Pulmonary artery endothelial cell (primary cell): ENCODE measurements around the gene ERBB2. TPM values are rescaled to one million over a fixed set of nuclear protein-coding genes. Genes with fewer than 3 reads are reported as not detected.
"Not testable (repeated sequence)": the region's sequence is repeated elsewhere in the genome, so short reads cannot be mapped to it uniquely, and the experiment has no call there.

ENCODE experiments used
- DNase-seq: peaks from one replicate; pipeline ENCODE4 v3.0.0-alpha.2; 2011; ENCODE audit warnings: low read depth, low spot score
- total RNA-seq: library from RNA; depleted of rRNA; stranded (reverse); fragments of >200 nt; gene quantifications from 2 replicates; pipeline ENCODE4 v1.2.3, GENCODE V29; 2014

The ERBB2 gene
- total RNA-seq, 1 donor from 2014 or later = 17.9 TPM

- DNase-seq = no peak
These were observed 3.3 kb downstream of the ERBB2 start for GRCh38 chr17:39702901-39703893.

- DNase-seq = no peak
These were observed 4.0 kb downstream of the ERBB2 start for GRCh38 chr17:39703913-39704312.

- DNase-seq = no peak
These were observed 5.1 kb downstream of the ERBB2 start for GRCh38 chr17:39704821-39705551.

- no peak for DNase-seq
These were observed 6.0 kb downstream of the ERBB2 start for GRCh38 chr17:39705786-39706348.

- no peak for DNase-seq
These were observed 6.5 kb downstream of the ERBB2 start for GRCh38 chr17:39706383-39706782.

- no peak for DNase-seq
These were observed 7.1 kb downstream of the ERBB2 start for GRCh38 chr17:39706921-39707337.

- DNase-seq = no peak
These were observed 9.6 kb downstream of the ERBB2 start for GRCh38 chr17:39709319-39709997.

- DNase-seq = no peak
These were observed 10.4 kb downstream of the ERBB2 start for GRCh38 chr17:39709998-39710964.

GRCh38 chr17:39711071-39711470 lies 11.2 kb downstream of the ERBB2 start:
- not testable (repeated sequence) for DNase-seq

- no peak for DNase-seq
These were observed 12.0 kb downstream of the ERBB2 start for GRCh38 chr17:39711851-39712250.

- no peak for DNase-seq
These were observed 14.4 kb downstream of the ERBB2 start for GRCh38 chr17:39714234-39714633.

GRCh38 chr17:39715375-39716072 lies 15.7 kb downstream of the ERBB2 start:
- DNase-seq = no peak

GRCh38 chr17:39716073-39716818 lies 16.4 kb downstream of the ERBB2 start:
- no peak for DNase-seq

- DNase-seq = no peak
These were observed 17.1 kb downstream of the ERBB2 start for GRCh38 chr17:39716879-39717536.

- no peak for DNase-seq
These were observed 17.8 kb downstream of the ERBB2 start for GRCh38 chr17:39717660-39718059.

- no peak for DNase-seq
These were observed 19.9 kb downstream of the ERBB2 start for GRCh38 chr17:39719563-39720355.

- no peak for DNase-seq
These were observed 22.2 kb downstream of the ERBB2 start for GRCh38 chr17:39722104-39722503.
